SU-DHL-6 (cell line): ENCODE results near the gene NPFF.

Experiments used
- CTCF ChIP-seq: fragments of 200-600 bp; sonication (generic); IDR thresholded peaks from one replicate; pipeline ENCODE4 v1.5.1; 2017; ENCODE audit warnings: antibody characterized with exemption, mild to moderate bottlenecking, low read length, moderate library complexity; ENCODE audit not compliant: insufficient read depth, poor library complexity, severe bottlenecking
- EZH2phosphoT487 ChIP-seq: fragments of 200-600 bp; sonication (generic), shearing (Covaris generic); conservative IDR thresholded peaks from 2 replicates; pipeline ENCODE4 v1.6.1; 2018; ENCODE audit warnings: mild to moderate bottlenecking, antibody characterized with exemption, low read length, moderate library complexity, mixed read lengths

- TF ChIP-seq CTCF (no peak), EZH2phosphoT487 (no peak)
Observed at GRCh38 chr12:53500142-53500775, 7.0 kb downstream of the NPFF start.
